TTC549 (cell line): ENCODE measurements around the gene RPP21.

Experiments used
- FAIRE-seq: peaks from 2 replicates; lab custom pipeline; 2012; peaks lifted over from hg19 to GRCh38; lab: Jason Lieb, UNC

The RPP21 gene

DNA sequence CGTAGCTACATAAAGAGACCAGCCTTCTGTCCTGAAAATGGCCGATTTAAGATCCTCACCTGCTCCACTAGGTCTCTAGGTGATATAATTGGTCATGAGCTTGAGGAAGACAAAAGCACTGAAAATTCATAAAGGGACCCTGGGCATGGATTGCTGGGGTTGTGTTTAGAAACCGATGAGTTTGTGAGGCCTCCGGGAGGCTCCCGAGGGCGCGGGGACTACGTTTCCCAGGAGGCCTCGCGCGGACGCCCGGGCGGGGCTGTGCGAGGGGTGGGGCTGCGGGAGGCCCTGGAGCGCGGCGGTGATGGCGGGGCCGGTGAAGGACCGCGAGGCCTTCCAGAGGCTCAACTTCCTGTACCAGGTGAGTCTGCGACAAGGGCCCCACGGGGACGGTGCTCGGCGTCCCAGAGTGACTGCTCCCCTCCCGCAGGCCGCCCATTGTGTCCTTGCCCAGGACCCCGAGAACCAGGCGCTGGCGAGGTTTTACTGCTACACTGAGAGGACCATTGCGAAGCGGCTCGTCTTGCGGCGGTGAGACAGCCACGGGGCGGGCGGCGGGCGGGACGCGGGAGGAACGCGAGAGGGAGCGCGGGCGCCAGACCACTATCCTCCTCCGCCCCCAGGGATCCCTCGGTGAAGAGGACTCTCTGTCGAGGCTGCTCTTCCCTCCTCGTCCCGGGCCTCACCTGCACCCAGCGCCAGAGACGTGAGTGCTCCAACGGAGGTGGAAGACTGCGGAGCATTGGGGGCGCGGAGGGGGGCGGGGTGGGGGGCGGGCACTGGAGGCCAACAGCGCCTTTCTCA lies at the start of gene RPP21:
TSS of gene RPP21 (plus strand) at position 289 of the 804 bp plus-strand sequence. CDS start at position 305, 16 bp downstream.
- no peak for FAIRE-seq

GRCh38 chr6:30295837-30296236 lies 49.1 kb upstream of the RPP21 start:
- FAIRE-seq: no peak

DNA sequence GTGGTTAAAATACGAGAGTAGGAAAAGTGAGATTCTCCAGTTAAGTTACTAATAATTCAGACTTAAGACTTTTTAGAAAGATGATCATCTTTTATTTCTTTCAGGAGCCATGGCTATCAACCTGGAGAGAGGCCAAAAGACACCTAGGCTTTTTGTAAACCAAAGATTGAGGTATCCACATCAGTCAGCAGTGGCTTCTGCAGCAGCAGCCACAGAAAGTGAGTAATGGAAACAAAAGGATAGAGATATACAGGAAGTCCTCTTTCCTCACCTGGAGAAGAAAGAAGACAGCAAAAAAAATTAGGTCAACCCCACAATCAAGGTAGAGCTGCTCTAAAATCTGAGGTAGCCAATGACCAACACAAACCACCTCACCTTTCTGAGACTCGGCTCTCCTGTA lies 41.0 kb upstream of the RPP21 start:
- FAIRE-seq: no peak

GRCh38 chr6:30311101-30311500 lies 33.9 kb upstream of the RPP21 start:
- FAIRE-seq: no peak

DNA sequence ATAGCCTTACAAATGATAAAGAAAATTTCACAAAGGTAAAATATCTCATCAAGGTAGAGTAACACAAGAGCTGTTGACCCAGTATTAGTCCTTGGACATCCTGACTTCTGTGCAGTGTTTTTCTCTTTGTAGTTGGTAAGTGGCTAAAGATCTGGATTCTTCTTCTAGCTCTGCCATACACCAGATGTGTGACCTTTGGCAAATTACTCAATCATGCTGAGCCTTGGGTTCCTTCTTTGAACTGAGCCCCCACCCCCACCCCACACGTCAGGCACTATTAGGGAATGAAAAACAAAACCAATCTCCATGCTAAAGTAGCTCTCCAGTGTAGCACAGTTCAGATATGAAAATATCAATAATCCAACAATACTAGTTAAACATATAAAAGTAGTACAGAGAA lies 33.3 kb upstream of the RPP21 start:
- no peak for FAIRE-seq

DNA sequence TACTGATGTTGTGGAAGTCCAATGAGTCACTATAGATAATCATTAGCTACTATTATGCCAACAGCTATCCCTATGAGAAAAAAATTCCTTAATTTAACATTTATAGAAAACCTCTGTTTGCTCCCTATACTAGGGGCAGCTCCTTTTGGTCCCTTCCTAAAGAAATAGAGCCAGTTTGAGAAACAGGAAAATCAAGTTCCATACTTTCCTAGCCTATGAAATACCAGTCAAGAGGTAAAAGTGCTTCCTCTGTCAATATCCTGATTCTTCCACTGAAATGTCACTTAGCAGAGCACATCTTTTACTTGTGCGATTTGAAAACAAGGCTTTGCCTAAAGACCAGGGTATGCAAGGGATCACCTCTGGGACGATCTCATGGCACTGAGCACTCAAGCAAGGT lies 32.7 kb upstream of the RPP21 start:
- no peak for FAIRE-seq

DNA sequence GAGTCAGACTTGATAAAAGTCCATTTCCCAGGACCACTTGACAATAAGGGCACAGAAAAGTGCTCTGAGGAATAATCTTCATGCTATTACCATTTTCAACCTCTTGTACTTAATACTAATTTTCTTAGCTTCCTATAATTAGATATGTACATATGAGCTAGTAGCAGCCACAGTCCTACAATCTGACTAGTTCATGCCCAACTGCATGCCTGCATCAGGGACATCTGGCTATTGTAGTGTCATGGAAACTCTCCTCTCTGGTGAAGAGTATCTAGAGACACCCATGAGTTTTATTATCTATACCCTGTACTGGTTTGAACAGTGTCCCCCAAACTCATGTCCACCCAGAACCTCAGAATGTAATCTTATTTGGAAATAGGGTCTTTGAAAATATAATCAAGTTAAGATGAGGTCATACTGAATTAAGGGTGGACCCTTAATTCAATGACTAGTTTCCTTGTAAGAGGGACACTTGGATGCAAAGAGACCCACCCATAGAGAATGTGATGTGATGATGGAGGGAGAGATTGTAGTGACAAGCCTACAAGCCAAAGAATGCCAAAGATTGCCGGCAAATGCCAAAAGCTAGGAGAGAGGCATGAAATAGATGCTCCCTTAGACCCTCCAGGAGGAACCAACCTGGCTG lies 32.2 kb upstream of the RPP21 start:
- no peak for FAIRE-seq

GRCh38 chr6:30315156-30315555 lies 29.8 kb upstream of the RPP21 start:
- no peak for FAIRE-seq

DNA sequence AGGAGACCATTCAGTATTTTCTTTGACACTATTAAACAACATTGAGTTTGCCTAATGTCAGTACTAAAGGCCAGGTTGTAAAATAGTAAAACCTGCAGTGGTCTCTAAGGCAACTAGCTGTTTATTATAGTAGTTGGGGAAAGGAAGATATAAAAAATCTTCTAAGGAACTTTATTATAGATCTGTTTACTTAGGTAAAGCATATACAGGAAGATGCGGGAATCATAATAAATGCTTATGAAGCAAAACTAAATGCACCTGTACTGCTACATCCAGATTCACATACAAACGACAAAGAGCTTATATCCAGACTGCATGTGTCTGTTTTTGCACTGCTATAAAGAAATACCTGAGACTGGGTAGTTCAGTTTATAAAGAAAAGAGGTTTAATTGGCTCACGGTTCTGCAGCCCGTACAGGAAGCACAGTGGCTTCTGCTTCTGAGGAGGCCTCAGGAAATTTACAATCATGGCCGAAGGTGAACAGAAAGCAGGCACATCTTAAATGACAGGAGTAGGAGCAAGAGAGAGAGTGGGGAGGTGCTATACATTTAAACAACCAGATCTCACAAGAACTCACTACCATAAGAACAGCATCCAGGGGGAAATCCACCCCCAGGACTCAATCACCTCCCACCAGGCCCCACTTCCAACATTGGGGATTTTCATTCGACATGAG lies 26.9 kb upstream of the RPP21 start:
- FAIRE-seq: no peak

DNA sequence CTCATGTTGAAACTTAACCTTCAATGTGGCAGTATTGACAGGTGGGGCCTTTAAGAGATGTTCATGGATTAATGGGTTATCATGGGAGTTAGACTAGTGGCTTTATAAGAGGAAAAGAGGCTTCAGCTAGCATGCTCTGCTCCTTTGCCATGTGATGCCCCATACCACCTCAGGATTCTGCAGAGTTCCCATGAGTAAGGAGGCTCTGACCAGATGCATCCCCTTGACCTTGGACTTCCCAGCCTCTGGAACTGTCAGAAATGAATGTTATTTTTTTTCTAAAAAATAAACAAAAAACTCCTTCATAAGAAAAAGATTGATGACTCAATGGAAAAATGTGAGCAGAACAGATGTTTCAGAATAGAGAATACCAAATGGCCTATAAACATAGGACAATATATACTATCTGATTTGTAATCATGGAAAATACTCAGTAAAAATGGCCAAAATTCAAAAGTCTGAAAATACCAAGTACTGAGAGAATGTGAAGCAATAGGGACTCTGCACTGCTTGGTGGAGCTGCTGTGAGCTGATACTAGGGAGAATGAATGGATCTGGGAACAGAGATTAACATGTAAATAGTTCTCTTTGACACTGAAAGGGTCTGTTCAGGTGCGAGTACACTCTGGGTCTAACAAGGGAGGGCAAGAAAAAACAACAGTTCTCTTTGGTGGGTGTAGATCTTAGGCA lies 25.7 kb upstream of the RPP21 start:
- FAIRE-seq: no peak

DNA sequence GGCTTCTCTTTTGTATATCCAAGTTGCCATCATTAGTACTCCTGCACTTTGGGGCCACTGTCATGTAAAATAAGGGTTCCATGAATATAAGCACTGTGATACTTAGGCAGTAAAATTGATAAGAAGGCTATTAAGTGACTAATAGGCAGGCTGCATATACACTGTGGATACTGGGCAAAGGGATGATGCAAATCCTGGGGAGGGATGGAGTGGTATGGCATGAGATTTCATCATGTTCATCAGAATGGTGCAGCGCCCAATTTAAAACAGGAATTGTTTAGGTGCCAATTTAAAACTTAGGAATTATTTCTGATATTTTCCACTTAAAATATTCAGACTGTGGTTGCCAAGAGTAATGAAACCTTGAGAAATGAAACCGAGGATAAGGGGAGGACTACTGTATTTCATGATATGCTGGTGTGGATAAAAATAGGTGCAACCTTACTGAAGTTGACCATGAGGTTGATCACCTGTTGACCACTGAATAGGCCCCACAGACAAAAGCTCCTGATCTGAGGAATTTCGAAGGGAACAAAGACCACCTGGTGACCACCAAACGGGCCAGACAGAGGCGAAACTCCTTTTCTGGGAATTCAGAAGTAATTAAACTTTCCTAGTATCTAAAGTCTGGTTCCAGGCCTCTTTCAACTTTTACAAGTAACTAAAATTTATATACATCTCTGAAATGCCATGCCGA lies 23.1 kb upstream of the RPP21 start:
- no peak for FAIRE-seq

- no peak for FAIRE-seq
These were observed 22.1 kb upstream of the RPP21 start for GRCh38 chr6:30322527-30323501.

- FAIRE-seq: no peak
These were observed 21.1 kb upstream of the RPP21 start for GRCh38 chr6:30323806-30324205.

DNA sequence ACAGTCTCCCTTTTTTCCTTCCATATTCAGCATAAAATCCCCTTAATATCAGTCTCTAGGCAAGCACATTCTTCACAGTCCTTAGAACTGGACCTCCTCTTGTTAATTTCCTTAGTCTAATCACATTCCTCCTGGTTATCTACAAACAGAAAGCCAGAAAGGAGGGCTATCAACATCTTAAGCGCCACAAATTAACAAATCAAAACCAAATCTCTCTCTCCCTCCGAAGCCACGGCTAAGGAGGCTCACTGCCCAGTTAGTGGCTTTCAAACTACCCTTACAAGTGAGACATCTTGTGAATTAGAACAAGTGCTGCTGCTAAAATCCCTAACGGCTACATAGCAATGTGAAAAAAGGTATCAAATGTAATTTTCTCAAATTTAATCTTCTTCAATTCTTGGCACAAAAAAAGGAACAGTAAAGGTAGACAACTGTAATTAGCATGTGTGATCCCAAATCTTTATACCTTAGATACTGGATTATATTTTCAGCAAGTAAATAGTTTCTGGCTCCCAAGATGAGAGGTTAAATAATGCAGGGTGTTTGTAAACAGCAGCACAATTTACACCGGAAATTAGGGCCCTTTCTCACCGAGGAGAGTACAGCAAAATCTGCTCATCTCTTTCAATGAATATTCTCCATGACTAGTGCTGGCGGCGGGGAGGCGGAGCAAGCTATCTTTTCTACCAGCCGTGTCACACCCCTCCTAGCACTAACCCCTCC lies 19.6 kb upstream of the RPP21 start:
- no peak for FAIRE-seq

DNA sequence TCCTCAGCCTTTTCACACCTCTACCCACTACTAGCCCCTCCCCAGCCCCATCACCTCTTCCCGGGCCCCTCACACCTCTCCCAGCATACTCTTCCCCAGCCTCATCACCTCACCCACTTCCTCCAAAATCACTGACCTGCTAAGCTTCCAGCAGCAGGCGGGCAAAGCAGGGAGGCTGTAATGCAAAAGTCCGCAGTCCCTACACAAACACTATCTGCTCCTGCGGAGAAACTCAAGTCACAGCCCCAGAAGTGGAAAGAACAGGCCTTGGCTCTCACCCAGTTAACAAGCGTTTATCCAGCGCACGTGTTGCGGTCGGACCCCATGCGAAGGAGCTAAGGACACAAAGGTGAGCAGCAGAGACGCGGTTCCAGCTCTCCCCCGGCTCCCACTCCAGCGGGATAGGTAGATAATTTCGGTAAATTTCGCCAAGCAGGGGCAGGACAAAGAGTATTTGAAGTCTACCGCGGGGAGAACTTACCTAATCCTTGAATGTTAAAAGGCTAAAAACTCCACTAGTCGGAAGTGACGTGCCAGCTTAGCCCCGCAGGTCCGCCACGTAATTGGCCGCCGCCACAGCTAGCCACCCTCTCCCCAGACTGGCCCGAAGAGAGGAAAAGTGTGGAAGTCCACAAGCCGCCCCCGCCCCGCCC lies 19.0 kb upstream of the RPP21 start:
- FAIRE-seq: no peak

GRCh38 chr6:30326526-30327231 lies 18.3 kb upstream of the RPP21 start, which contains the start of gene TRIM39:
TRIM39 (plus strand) TSS chr6:30326927; CDS start chr6:30329318, 2,391 bp downstream.
- FAIRE-seq: no peak

GRCh38 chr6:30327232-30327746 lies 17.7 kb upstream of the RPP21 start:
- FAIRE-seq: no peak

DNA sequence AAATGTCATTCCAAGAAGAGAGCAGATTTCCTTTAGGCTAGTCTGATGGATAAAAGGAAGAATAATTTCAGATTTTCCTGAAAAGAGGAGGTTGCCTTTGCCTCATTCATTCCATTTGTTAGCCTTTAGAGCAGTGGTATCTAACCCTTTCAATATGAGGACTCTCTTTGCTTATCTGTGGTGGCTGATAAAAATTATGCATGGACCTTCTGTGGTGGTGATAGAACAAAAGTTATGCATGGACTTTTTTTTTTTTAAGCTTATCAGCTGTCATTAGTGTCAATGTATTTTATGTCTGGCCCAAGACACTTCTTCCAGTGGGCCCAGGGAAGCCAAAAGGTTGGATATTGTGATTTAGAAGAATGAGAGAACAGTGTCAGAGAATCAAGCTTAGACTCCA lies 16.6 kb upstream of the RPP21 start:
- FAIRE-seq: no peak

DNA sequence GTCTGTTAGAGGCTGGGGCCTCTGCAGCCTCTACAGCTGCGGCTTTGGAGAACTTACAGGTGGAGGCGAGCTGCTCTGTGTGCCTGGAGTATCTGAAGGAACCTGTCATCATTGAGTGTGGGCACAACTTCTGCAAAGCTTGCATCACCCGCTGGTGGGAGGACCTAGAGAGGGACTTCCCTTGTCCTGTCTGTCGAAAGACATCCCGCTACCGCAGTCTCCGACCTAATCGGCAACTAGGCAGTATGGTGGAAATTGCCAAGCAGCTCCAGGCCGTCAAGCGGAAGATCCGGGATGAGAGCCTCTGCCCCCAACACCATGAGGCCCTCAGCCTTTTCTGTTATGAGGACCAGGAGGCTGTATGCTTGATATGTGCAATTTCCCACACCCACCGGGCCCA lies 15.6 kb upstream of the RPP21 start:
- no peak for FAIRE-seq
